ENCODE measurements around the gene UNC5C.
"Not testable (repeated sequence)": the region's sequence is repeated elsewhere in the genome, so short reads cannot be mapped to it uniquely, and the experiment has no call there.

The UNC5C gene

DNA sequence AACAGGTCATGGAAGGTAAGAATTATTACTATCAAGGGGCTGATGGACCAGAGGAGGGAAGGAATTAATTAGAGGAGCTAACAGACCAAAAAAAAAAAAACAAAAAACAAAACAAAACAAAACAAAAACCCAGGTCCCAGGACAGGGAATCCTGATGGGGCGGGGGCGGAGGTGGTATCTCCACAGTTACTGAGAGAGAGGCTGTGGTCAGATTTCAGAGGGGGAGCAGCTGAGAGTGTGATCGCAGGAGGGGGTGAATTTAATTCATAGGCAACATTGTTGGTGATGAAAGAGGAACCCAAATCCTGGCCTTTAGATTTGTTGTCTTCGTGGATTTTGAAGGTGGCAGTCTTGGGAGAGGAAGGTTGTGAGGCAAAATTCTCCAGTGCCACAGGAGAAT, 389.4 kb downstream of the UNC5C start:
- no peak for DNase-seq

DNA sequence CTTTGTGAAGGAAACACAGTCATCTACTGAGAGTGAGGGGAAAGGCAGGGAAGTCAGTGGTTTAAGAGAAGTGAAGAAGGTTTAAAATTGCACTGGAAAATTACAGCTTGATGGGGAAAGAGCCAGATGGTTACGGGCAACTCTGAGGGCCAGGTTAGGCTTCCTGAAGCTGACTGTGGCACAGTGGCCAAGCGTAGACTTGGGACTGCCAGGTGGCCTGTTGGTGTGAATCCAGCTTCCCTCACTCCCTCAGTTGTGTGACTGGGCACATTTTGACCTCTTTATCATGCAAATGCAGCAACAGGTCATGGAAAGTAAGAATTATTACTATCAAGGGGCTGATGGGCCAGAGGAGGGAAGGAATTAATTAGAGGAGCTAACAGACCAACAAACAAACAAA, 390.1 kb downstream of the UNC5C start:
- DNase-seq: no peak

DNA sequence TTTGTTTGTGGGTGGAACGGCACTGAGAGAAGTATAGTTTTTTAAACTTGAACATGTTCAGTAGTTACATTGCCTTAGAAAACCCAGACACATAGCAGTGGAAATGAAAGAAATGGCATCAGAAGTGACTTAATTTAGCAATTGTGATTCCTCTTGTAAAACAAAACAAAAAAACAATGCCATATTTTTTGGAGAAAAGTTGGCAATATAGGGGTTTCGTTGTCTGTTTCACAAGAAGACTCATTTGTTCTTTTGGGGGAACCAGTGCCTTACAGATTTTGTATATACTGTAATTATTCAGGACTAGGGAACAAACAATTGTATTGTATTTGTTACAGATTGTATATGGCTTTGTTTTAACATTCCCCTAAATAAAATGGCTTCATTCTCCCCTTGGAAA, 390.7 kb downstream of the UNC5C start:
- DNase-seq: no peak

DNA sequence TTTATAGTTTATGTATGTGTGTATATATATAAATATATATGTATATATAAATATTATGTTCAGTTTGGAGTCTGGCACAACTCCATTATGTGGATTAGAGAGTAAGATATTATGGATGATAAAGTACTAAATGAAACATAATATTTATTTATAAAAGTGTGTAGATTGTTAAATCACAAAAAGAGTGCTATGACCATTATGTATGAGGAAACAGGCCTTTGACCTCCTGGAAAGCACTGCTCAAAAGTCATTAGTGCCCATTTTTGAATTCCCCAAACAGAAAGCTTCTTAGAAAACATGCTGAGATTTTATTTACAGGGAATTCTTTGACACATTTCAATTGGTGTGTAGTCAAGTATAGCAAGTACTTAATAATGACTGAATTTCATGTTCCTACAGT, 391.2 kb downstream of the UNC5C start:
- DNase-seq: no peak

DNA sequence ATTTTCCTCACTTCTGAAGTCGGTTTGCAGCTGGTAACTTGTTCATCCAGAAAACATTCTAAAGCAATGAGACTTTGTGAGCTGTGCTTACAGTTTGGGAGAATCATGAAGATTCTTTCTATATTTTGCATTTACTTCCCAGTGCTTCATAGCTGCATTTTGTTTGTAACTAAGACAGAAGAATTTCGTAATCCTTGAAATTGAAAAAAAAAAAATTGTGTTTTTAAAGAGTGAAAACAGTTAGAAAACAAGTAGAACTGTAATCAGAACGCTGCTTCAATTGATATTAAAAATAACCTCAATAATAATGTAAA, 392.4 kb downstream of the UNC5C start:
- DNase-seq: no peak

DNA sequence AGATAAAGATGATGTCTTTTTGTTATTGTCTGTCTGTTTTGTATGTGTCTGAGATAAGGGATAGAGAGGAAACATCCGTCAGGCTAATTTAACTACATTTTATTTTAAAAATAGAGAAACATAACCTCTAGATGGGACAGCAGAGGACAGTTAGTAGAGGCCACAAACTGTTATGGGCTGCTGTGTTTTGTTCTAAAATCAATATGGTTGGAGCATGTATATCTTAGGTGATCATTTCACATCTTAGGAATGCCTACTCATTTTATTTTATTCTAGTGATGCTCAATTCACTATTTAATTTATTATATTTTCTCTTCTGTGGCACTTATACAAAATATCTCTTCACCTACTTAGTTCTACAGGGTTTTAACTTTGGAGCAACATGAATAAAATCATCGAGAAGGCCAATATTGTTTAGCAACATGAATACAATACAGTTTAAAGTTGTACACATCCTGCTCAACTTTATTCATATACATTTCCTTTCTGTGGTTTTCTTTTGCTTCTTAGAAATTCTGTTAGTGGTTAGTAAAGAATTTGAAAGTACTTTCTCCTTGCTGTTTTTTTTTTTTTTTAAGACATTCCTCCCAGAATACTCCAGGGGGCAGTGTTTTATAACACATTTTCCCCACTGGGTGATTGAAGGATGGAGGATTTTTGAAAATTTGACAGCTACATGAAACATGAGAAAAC, 392.9 kb downstream of the UNC5C start:
- no peak for DNase-seq

DNA sequence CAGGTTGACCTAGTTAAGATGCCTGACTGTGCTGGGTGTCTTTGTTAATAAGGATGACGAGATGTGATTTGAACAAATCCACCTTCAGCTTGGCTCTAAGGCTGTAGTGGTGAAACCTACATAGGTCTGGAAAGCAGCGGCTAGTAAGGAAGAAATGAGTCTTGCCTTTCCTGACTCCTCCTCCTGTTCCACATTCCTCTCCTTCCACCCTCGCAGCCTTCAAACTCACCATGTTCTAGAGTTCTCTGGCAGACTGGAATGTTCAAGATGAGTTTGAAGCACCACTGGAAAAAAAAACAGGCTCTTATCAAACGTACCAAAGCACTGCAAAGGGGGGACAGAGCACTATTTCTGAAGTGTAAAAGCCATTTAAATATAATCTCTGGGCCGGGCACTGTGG, 395.6 kb downstream of the UNC5C start:
- no peak for DNase-seq

DNA sequence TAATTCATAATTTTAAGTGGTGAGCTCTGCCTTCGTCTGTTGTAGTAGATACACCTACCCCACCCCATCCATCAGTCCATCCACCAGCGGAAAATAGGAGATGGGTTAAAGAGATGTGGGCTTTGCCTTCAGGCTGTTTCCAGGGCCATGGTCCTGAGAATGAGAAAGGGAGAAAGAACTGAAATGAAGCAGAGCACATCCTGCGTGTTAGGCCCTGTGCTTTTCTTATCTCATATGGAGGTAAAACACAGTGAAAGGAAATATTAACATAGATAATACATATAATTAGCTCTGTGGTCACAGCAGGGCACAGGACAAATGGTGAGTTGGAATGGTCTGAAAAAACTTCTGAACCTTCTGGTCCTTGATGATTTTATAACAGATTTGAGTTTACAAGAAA, 397.5 kb downstream of the UNC5C start:
- no peak for DNase-seq

DNA sequence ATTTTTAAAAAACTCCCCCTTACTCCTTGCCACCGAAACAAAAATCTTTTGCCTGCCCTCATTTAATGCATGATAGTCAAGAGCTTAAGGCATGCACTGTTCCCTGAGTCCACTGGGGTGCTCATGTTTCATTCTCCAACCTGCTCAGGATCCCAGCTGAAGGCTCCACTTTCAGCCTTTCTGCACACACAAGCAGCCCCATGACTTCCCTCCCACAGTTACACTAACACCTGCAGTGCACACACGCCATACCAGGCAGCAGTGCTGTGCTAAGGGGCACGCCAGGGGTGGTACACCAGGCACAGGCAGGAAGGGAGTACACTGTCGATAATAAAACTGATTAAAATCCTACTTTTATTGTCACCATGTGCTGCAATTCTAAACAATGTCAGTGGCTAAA, 405.8 kb downstream of the UNC5C start:
- no peak for DNase-seq

DNA sequence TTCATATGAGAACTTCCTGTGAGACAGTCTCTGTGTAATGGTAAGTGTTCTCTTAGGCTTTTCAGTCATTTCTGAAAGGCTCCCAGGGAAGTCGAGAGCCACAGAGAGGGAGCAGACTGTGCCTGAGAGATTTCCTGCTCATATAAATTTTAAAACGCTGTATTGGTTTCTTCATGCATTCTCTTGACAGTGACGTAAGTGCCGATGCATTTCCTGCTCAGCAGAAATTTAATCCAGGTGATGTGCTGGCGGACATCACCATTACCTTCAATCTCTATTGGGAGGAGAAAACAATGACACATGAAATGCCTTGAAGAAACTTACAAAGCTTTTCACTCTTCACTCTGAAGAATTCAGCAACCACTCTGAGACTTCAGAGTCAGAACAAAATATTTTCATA, 407.4 kb downstream of the UNC5C start:
- DNase-seq: no peak

DNA sequence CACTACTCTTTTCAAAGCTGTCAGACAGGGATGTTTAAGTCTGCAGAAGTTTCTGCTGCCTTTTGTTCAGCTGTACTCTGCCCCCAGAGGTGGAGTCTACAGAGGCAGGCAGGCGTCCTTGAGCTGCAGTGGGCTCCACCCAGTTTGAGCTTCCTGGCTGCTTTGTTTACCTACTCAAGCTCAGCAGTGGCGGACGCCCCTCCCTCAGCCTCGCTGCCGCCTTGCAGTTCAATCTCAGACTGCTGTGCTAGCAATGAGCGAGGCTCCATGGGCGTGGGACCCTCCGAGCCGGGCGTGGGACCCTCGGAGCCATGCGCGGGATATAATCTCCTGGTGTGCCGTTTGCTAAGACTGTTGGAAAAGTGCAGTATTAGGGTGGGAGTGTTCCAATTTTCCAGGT, 409.3 kb downstream of the UNC5C start:
- not testable (repeated sequence) for DNase-seq

DNA sequence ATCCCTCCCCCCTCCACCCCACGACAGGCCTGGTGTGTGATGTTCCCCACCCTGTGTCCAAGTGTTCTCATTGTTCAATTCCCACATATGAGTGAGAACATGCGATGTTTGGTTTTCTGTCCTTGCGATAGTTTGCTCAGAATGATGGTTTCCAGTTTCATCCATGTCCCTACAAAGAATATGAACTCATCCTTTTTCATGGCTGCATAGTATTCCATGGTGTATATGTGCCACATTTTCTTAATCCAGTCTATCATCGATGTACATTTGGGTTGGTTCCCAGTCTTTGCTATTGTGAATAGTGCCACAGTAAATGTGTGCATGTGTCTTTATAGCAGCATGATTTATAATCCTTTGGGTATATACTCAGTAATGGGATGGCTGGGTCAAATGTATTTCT, 414.8 kb downstream of the UNC5C start:
- not testable (repeated sequence) for DNase-seq

DNA sequence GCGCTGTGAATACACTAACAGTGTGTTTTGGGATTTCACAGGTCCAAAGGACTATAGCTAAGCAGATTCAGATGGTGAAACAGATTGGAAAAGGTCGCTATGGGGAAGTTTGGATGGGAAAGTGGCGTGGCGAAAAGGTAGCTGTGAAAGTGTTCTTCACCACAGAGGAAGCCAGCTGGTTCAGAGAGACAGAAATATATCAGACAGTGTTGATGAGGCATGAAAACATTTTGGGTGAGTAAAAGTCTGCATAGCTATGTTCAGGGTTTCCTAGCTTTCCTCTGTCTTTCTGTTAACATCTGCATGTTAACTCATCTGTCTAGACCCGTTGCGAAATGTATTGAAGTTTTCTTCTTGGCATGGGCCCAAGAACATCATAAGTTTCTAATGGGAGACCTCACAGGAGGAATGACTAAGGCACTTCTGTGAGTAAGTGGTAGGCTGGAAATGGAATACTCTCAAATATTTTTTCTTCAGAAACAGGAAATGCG, 418.9 kb downstream of the UNC5C start:
- DNase-seq: no peak

DNA sequence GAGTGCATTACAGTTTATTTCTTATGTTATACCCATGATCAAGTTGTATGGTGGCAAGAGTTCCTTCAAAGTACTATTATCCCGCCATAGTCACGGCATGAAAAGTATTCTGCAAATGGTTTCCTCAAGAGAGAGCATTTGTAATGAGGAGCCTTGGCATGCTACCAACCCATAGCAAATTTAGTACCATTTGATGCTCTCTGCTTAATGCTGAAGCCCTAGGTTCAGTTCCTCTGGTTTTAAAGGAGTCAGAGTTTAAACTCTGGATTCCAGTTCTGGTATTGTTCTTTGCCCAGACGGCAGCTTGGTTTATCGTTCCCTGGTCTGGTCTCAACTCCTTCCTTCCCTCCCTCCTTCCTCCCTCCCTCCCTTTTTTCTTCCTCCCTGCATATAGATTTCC, 419.7 kb downstream of the UNC5C start:
- DNase-seq: no peak

DNA sequence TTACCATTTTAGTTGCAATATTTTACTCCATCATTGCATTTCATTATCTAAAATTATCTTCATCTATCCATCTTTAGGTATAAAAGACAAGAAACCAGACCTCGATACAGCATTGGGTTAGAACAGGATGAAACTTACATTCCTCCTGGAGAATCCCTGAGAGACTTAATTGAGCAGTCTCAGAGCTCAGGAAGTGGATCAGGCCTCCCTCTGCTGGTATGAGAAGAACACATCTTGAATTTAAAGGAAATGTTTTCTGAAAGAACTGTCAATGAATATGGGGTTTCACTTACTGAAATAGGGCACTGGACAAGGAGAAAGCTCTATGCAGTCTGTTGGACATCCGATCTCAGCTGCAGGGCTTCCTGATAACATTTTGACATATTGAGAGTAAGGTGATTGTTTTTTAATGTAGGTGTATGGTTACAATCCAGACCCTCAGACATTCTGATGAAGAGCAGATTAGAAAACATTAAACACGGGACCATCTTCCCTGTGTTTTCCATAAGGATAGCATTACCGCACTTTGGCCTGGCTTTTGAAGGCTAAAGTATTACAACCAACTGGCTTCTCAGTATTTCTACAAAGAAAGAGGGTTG, 423.8 kb downstream of the UNC5C start:
- no peak for DNase-seq

DNA sequence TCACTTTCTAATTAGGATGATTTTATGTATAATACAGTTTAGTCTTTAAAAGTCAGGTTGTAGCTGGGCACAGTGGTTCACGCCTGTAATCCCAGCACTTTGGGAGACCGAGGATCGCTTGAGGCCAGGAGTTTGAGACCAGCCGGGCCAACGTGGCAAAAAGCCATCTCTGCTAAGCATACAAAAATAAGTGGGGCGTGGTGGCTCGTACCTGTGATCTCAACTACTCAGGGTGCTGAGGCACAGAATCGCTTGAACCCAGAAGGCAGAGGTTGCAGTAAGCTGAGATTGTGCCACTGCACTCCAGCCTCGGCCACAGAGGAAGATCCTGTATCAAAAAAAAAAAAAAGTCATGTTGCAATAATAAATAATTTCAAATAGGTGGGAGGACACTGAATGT, 426.8 kb downstream of the UNC5C start:
- DNase-seq: no peak

DNA sequence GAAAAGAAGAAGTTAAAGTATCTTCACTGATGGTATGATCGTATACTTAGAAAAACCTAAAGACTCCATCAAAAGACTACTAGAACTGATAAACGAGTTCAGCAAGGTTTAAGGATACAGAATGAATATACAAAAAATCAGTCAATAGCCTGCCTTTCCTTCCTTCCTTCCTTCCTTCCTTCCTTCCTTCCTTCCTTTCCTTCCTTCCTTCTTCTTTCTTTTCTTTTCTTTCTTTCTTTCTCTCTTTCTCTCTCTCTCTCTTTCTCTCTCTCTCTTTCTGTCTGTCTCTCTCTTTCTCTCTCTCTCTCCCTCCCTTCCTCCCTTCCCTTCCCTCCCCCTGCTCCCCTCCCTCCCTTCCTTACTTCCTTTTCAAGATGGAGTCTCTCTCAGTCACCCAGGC, 428.3 kb downstream of the UNC5C start:
- DNase-seq: no peak

DNA sequence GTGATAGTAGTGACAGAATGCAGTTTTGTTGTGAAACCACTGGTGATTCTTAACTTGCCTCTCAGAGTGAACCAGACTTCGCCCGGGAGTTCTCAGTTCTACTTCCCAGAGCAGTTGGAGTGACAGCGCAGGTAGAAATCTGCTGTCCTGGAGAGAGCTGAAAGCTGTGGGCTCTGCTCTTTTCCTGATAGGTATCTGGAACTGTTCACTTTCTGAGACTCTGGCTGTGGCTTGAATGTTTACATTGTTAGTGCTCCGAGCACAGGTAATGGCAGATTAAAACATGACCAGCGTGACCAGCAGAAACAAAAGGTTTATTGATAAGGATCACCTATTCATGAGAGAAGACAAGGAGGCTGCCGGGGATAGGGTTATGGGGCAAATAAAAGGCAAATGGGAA, 430.3 kb downstream of the UNC5C start:
- no peak for DNase-seq

DNA sequence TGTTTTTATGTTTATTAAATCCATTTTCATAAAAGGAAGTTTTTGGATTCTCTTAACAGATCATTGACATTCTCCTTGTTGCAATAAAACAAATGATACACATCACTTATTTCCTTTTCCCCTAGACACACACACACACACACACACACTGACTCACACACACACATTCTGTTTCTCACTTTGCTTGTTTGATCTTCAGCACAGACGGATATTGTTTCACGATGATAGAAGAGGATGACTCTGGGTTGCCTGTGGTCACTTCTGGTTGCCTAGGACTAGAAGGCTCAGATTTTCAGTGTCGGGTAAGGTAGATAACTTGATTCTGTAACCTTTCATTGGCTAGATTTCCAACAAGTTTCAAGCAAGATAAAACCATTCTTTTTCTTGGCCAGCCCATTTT, 434.3 kb downstream of the UNC5C start:
- DNase-seq: no peak
